ENCODE data around the gene USP54. TPM values are rescaled to one million over a fixed set of nuclear protein-coding genes. Genes with fewer than 3 reads are reported as not detected.

The USP54 gene
- total and polyA plus RNA-seq, 2 of the 13 experiments (the other 11 are each of a cell fraction or from before 2014, with no cell fraction given), result 18.1 to 25.0 TPM

GRCh38 chr10:73495884-73496674 lies 95.1 kb downstream of the USP54 start, which contains the start of gene PPP3CB:
TSS of gene PPP3CB (minus strand) at chr10:73496024. CDS start at chr10:73495889, 135 bp downstream.
- in situ Hi-C loops (cut with HindIII; ENCODE audit: extremely low pct_ligation_motif_present, low pct_unique_long_range_greater_than_20kb), result loop anchor here (10.0 kb wide), 1 partner anchor 241 kb away; the partner anchor contains the start of gene MRPS16
- H2AFZ ChIP-seq (ENCODE audit: low read length), result peak within 1 kb of the TSS; percentile 74
- ChIA-PET POLR2A (interaction anchor here (0.5 to 2.2 kb wide), 13 partner anchors 10 to 344 kb away, joined by 3 to 13 read pairs (median 5); partner anchors contain the start of genes ANXA7, DNAJC9, MRPS16 and SEC24C), CTCF (ENCODE audit: low intra/inter-chr PET ratio, low total read pairs) (interaction anchor here (1.4 kb wide), 1 partner anchor 148 kb away, joined by 3 read pairs; no protein-coding TSS in a partner anchor)
- H3K4me2 ChIP-seq (ENCODE audit: low read depth, low read length), result peak within 1 kb of the TSS; percentile 95
- 8% methylated on average over 19 of the region's 28 CpGs for WGBS (ENCODE audit: low lambda C conversion rate)
- intact Hi-C loops (cut with micrococcal nuclease; ENCODE audit: unreplicated experiment), result loop anchor here (2.0 kb wide), 1 partner anchor 81 kb away; the partner anchor contains the start of gene ANXA7
- peaks cover 36% of the 10 kb centered on the region for H3K79me2 ChIP-seq (ENCODE audit: insufficient read depth, low read length)
- H3K4me1 ChIP-seq (ENCODE audit: insufficient read depth, low read length), result peaks cover 37% of the 10 kb centered on the region
- H3K9me3 ChIP-seq (ENCODE audit: low read length), result no peaks in the 10 kb centered on the region
- H4K20me1 ChIP-seq (ENCODE audit: insufficient read depth, low read length), result no peaks in the 10 kb centered on the region
- BruUV-seq (replicated peaks), result TSS peak; percentile 92
- FAIRE-seq, result peak; percentile 83
- H3K36me3 ChIP-seq (replicated peaks in 1 of 2; ENCODE audit: control insufficient read depth in 1 of 2, insufficient read depth in 2 of 2, low read length in 2 of 2), result peaks cover 11 to 20% of the 10 kb centered on the region in 2 experiments
- peak; percentile 91 for ATAC-seq
- peak within 1 kb of the TSS; percentile 96 for H3K9ac ChIP-seq (ENCODE audit: insufficient read depth, low read depth, low read length)
- H3K4me3 ChIP-seq (replicated peaks in 1 of 3; ENCODE audit: insufficient read depth in 1 of 3, low read depth in 2 of 3, low read length in 3 of 3), result peak within 1 kb of the TSS; percentile 77 to 99 (median 94)
- no peaks in the 10 kb centered on the region; a peak in 1 of 5 replicates for H3K27me3 ChIP-seq (ENCODE audit: control insufficient read depth in 1 of 2, insufficient read depth in 2 of 2, low read length in 2 of 2)
- H3K27ac ChIP-seq (ENCODE audit: extremely low read length, insufficient read depth, low read length), result peak within 1 kb of the TSS; percentile 97
- peak; percentile 92 for DNase-seq (ENCODE audit: low spot score)
- no peak for TF ChIP-seq ZNF550 (CRISPR knock-in tag; IDR thresholded peaks at IDR 0.05; ENCODE audit: borderline replicate concordance)
- no peak for TF ChIP-seq ZNF772 (CRISPR knock-in tag; IDR thresholded peaks at IDR 0.05)
- TF ChIP-seq, protein P1, sequence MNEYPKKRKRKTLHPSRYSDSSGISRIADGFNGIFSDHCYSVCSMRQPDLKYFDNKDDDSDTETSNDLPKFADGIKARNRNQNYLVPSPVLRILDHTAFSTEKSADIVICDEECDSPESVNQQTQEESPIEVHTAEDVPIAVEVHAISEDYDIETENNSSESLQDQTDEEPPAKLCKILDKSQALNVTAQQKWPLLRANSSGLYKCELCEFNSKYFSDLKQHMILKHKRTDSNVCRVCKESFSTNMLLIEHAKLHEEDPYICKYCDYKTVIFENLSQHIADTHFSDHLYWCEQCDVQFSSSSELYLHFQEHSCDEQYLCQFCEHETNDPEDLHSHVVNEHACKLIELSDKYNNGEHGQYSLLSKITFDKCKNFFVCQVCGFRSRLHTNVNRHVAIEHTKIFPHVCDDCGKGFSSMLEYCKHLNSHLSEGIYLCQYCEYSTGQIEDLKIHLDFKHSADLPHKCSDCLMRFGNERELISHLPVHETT (CRISPR knock-in tag; conservative IDR thresholded peaks at IDR 0.05), result 0 out of 2 replicates have a peak, but pooled peaks have one; percentile 66
- TF ChIP-seq ZNF746 (CRISPR knock-in tag; IDR thresholded peaks at IDR 0.05), result no peak
- peak; percentile 94 for TF ChIP-seq YY1 (IDR thresholded peaks at IDR 0.05; ENCODE audit: insufficient read depth, insufficient replicate concordance, low read depth, low read length)
- no peak for TF ChIP-seq ZSCAN31 (CRISPR knock-in tag; IDR thresholded peaks at IDR 0.05; ENCODE audit: low read depth)
- TF ChIP-seq GFI1 (CRISPR knock-in tag; IDR thresholded peaks at IDR 0.05; ENCODE audit: borderline replicate concordance), result 0 out of 2 replicates have a peak, but pooled peaks have one; percentile 20
- no peak; the same call in 1 of the 2 replicates for TF ChIP-seq ZGPAT (CRISPR knock-in tag; IDR thresholded peaks at IDR 0.05)
- TF ChIP-seq ZNF691 (CRISPR knock-in tag; IDR thresholded peaks at IDR 0.05; ENCODE audit: borderline replicate concordance, low read depth), result peak; percentile 21; the same call in 1 of the 2 replicates
- TF ChIP-seq SCMH1 (CRISPR knock-in tag; IDR thresholded peaks at IDR 0.05; ENCODE audit: borderline replicate concordance), result no peak
- TF ChIP-seq, protein P2, sequence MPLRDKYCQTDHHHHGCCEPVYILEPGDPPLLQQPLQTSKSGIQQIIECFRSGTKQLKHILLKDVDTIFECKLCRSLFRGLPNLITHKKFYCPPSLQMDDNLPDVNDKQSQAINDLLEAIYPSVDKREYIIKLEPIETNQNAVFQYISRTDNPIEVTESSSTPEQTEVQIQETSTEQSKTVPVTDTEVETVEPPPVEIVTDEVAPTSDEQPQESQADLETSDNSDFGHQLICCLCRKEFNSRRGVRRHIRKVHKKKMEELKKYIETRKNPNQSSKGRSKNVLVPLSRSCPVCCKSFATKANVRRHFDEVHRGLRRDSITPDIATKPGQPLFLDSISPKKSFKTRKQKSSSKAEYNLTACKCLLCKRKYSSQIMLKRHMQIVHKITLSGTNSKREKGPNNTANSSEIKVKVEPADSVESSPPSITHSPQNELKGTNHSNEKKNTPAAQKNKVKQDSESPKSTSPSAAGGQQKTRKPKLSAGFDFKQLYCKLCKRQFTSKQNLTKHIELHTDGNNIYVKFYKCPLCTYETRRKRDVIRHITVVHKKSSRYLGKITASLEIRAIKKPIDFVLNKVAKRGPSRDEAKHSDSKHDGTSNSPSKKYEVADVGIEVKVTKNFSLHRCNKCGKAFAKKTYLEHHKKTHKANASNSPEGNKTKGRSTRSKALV (CRISPR knock-in tag; IDR thresholded peaks at IDR 0.05), result no peak
- no peak for TF ChIP-seq SIN3B (IDR thresholded peaks at IDR 0.05; ENCODE audit: low read length)
- no peak for TF ChIP-seq SP5 (CRISPR knock-in tag; IDR thresholded peaks at IDR 0.05; ENCODE audit: borderline replicate concordance, low read depth)
- TF ChIP-seq, protein P3, sequence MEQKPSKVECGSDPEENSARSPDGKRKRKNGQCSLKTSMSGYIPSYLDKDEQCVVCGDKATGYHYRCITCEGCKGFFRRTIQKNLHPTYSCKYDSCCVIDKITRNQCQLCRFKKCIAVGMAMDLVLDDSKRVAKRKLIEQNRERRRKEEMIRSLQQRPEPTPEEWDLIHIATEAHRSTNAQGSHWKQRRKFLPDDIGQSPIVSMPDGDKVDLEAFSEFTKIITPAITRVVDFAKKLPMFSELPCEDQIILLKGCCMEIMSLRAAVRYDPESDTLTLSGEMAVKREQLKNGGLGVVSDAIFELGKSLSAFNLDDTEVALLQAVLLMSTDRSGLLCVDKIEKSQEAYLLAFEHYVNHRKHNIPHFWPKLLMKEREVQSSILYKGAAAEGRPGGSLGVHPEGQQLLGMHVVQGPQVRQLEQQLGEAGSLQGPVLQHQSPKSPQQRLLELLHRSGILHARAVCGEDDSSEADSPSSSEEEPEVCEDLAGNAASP (CRISPR knock-in tag; IDR thresholded peaks at IDR 0.05; ENCODE audit: borderline replicate concordance), result 0 out of 2 replicates have a peak, but pooled peaks have one; percentile 31
